ENCODE results near the gene ZNF222.

Gene ZNF222

GRCh38 chr19:44025217-44025936 is at the start of gene ZNF222:
Gene ZNF222, plus strand, starts transcription at chr19:44025379. Its CDS starts 58 bp downstream, at chr19:44025437.
- DNase-seq: peak; percentile 81

GRCh38 chr19:43976732-43977131 is 48.4 kb upstream of the ZNF222 start:
- DNase-seq: no peak

- DNase-seq: no peak
These were observed 41.7 kb upstream of the ZNF222 start for GRCh38 chr19:43983544-43983911.

GRCh38 chr19:43983912-43984686 is 41.1 kb upstream of the ZNF222 start, which contains the start of gene ZNF155:
Gene ZNF155, plus strand, starts transcription at chr19:43984188. Its CDS starts 4,356 bp downstream, at chr19:43988544.
- DNase-seq: peak; percentile 78

GRCh38 chr19:43984687-43985000 is 40.5 kb upstream of the ZNF222 start:
- DNase-seq: no peak

GRCh38 chr19:43997631-43998290 is 27.4 kb upstream of the ZNF222 start:
- DNase-seq: no peak

- no peak for DNase-seq
These were observed 23.0 kb upstream of the ZNF222 start for GRCh38 chr19:44002212-44002565.

GRCh38 chr19:44002566-44003460 is 22.4 kb upstream of the ZNF222 start, which contains the start of gene ZNF230:
Gene ZNF230, plus strand, starts transcription at chr19:44002957. Its CDS starts 4,122 bp downstream, at chr19:44007079.
- peak; percentile 90 for DNase-seq

GRCh38 chr19:44003461-44004009 is 21.6 kb upstream of the ZNF222 start:
- DNase-seq: no peak

- no peak for DNase-seq
These were observed 19.2 kb upstream of the ZNF222 start for GRCh38 chr19:44005973-44006372.

- no peak for DNase-seq
These were observed 17.7 kb upstream of the ZNF222 start for GRCh38 chr19:44007473-44007872.

- DNase-seq: no peak
These were observed 14.7 kb upstream of the ZNF222 start for GRCh38 chr19:44010468-44010867.

GRCh38 chr19:44019498-44019897 is 5.7 kb upstream of the ZNF222 start:
- DNase-seq: no peak

- no peak for DNase-seq
These were observed 4.0 kb upstream of the ZNF222 start for GRCh38 chr19:44021221-44021620.

- no peak for DNase-seq
These were observed 321 bp upstream of the ZNF222 start for GRCh38 chr19:44024900-44025216.

- DNase-seq: no peak
These were observed 1.4 kb downstream of the ZNF222 start for GRCh38 chr19:44026622-44027021.

- no peak for DNase-seq
These were observed 6.9 kb downstream of the ZNF222 start for GRCh38 chr19:44032001-44032610.

- DNase-seq: no peak
These were observed 17.0 kb downstream of the ZNF222 start for GRCh38 chr19:44042147-44042546.

GRCh38 chr19:44050740-44051649 is 25.8 kb downstream of the ZNF222 start:
- peak; percentile 18 for DNase-seq

GRCh38 chr19:44051650-44052402 is 26.6 kb downstream of the ZNF222 start, which contains the start of gene ZNF223:
Gene ZNF223, plus strand, starts transcription at chr19:44052036. Its CDS starts 3,141 bp downstream, at chr19:44055177.
- DNase-seq: peak; percentile 68
